Caco-2 (cell line): ENCODE data around the gene NCEH1. TPM values are rescaled to one million over a fixed set of nuclear protein-coding genes. Genes with fewer than 3 reads are reported as not detected.

Experiments
- BruUV-seq: library from RNA; stranded (reverse); fragments of 400-500 nt; replicated peaks from 2 replicates; lab custom pipeline; 2021; lab: Mats Ljungman, UMichigan
- CTCF ChIA-PET: fragments of 300-600 bp; sonication (Branson Sonifier 250); formaldehyde crosslinking; loops from one replicate; lab custom pipeline; 2022; ENCODE audit warnings: antibody characterized with exemption; lab: Charles Lee
- POLR2A ChIA-PET: fragments of 300-600 bp; sonication (Branson Sonifier 250); formaldehyde crosslinking; loops from one replicate; lab custom pipeline; 2022; ENCODE audit warnings: antibody characterized with exemption; lab: Charles Lee
- DNase-seq, 2 experiments: peaks; one replicate each; pipeline versions ENCODE4 v3.0.0 to v3.0.0-alpha.2; 2020 to 2022
- H3K27me3 ChIP-seq: replicated peaks from 2 replicates; pipeline ENCODE4 v1.6.0; 2011; ENCODE audit warnings: low read length; ENCODE audit not compliant: control insufficient read depth, insufficient read depth
- H3K36me3 ChIP-seq: 2 replicates; pipeline ENCODE4 v1.5.1; 2011; ENCODE audit warnings: low read length; ENCODE audit not compliant: control insufficient read depth, insufficient read depth
- H3K4me1 ChIP-seq: fragments of 250-450 bp; sonication (Bioruptor Pico); 2 replicates; pipeline ENCODE4 v1.5.1; 2020; ENCODE audit warnings: mild to moderate bottlenecking
- H3K4me3 ChIP-seq: 2 replicates; pipeline ENCODE4 v1.5.1; 2011; ENCODE audit warnings: low read depth, mild to moderate bottlenecking, control low read depth, low read length
- H3K9me3 ChIP-seq: fragments of 250-450 bp; sonication (Bioruptor Pico); 2 replicates; pipeline ENCODE4 v1.5.1; 2020; ENCODE audit warnings: mild to moderate bottlenecking, moderate library complexity
- H3K27ac Mint-ChIP-seq: one replicate; pipeline ENCODE4 v1.8.0; 2022; ENCODE audit warnings: mixed read lengths; ENCODE audit not compliant: unreplicated experiment
- H3K27me3 Mint-ChIP-seq: one replicate; pipeline ENCODE4 v1.8.0; 2022; ENCODE audit warnings: mixed read lengths; ENCODE audit not compliant: insufficient read depth, unreplicated experiment
- H3K36me3 Mint-ChIP-seq: one replicate; pipeline ENCODE4 v1.8.0; 2022; ENCODE audit warnings: mild to moderate bottlenecking, mixed read lengths; ENCODE audit not compliant: insufficient read depth, unreplicated experiment
- H3K4me1 Mint-ChIP-seq: one replicate; pipeline ENCODE4 v1.8.0; 2022; ENCODE audit warnings: low read depth, mixed read lengths; ENCODE audit not compliant: unreplicated experiment
- H3K4me3 Mint-ChIP-seq: one replicate; pipeline ENCODE4 v1.8.0; 2022; ENCODE audit warnings: mild to moderate bottlenecking, moderate library complexity, mixed read lengths; ENCODE audit not compliant: unreplicated experiment
- H3K9me3 Mint-ChIP-seq: one replicate; pipeline ENCODE4 v1.8.0; 2022; ENCODE audit warnings: mixed read lengths; ENCODE audit not compliant: unreplicated experiment
- CTCF ChIP-seq, 2 experiments: fragments of 200-600 bp in 1 of 2; IDR thresholded peaks; 1 replicate in 1 of 2; 2 replicates in 1 of 2; pipeline versions ENCODE4 v1.5.1 to v1.8.0; 2011 to 2022; ENCODE audit warnings: antibody characterized with exemption in 1 of 2, control low read depth in 1 of 2, inconsistent platforms in 1 of 2, low read depth in 1 of 2, low read length in 1 of 2, mild to moderate bottlenecking in 1 of 2, moderate library complexity in 1 of 2; ENCODE audit not compliant: insufficient read depth in 1 of 2, severe bottlenecking in 1 of 2, unreplicated experiment in 1 of 2
- intact Hi-C: fragments of 100-400 bp; cut with micrococcal nuclease; formaldehyde crosslinking; loops from one replicate; pipeline ENCODE4 v1.10.0; 2022; ENCODE audit not compliant: unreplicated experiment
- total RNA-seq: library from RNA; stranded (reverse); gene quantifications from 2 replicates; pipeline ENCODE4 v1.2.3, GENCODE V29; 2022

NCEH1 gene
- total RNA-seq, 1 experiment from 2014 or later, result 10.1 TPM

DNA sequence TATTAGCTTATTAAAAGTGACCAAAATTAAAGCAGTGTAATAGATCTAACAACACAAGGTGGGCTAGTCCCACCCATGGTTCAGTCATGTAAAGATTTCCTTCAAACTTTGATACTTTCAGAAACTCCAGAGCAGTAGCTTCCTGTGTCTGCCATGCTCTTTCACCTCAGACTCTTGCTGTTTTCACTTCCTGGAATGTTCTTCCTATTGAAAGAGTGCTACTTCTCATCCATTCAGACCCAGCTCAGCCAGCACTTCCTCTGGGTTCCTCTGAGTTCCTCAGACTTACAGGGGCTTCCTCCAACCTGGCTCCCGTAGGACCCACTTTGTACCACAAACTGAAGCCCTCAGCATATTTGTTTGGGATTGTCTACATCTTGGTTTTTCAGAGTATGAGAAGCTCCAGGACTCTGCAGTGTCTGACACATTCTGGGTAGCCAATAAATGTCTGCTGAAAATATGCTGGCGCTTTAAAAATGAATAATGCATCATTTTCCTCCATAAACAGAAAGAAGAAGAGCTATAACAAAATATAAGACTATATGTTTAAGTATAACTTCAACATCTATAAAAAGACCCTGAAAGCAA, 18.0 kb downstream of the NCEH1 start:
- H3K27me3 Mint-ChIP-seq, result no peaks in the 10 kb centered on the region
- H3K27ac Mint-ChIP-seq, result no peak overlapping the region
- H3K4me1 ChIP-seq, result peaks cover 35% of the 10 kb centered on the region
- peaks cover 17% of the 10 kb centered on the region for H3K4me1 Mint-ChIP-seq
- H3K36me3 ChIP-seq, result no peaks in the 10 kb centered on the region
- intact Hi-C loops, result no loop called here
- no peaks in the 10 kb centered on the region for H3K27me3 ChIP-seq
- no peaks in the 10 kb centered on the region for H3K9me3 ChIP-seq
- H3K9me3 Mint-ChIP-seq, result no peaks in the 10 kb centered on the region
- TF ChIP-seq CTCF (IDR thresholded peaks at IDR 0.05; ENCODE audit: insufficient read depth in 1 of 2, low read depth in 1 of 2, low read length in 1 of 2, severe bottlenecking in 1 of 2, unreplicated experiment in 1 of 2), result no peak
- H3K4me3 Mint-ChIP-seq, result no peak overlapping the region
- peaks cover 4% of the 10 kb centered on the region for H3K36me3 Mint-ChIP-seq
- POLR2A ChIA-PET, result no interaction called here
- no TSS peak for BruUV-seq
- CTCF ChIA-PET, result interaction anchor here (0.9 to 1.4 kb wide), 2 partner anchors 18 to 20 kb away, joined by 4 to 6 read pairs; partner anchors contain the start of gene NCEH1
- DNase-seq, result no peak
- no peak overlapping the region for H3K4me3 ChIP-seq

GRCh38 chr3:172690936-172691335, 19.9 kb downstream of the NCEH1 start:
- ChIA-PET CTCF (interaction anchor here (1.0 kb wide), 1 partner anchor 59 kb away, joined by 4 read pairs; the partner anchor contains the start of gene ECT2), POLR2A (no interaction called here)

DNA sequence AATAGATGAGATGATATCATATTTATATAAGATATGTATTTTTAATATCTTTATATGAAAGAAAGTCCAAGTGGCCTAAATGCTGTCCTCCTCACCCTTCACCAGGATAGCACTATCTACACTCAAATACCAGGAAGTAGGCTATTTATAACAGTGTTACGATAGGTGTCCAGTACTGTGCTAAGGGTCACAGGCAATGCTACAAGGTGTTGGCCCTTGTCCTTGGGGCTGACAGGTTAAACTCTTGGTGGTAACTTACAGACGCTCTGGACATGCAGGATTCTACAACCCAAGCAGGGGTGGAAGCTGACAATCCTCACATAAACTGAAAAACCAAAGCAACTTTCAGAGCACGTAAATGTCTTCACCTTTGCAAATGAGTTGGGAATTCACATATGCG, 22.3 kb downstream of the NCEH1 start:
- BruUV-seq, result no TSS peak
- no peak overlapping the region for H3K27ac Mint-ChIP-seq
- no peaks in the 10 kb centered on the region for H3K9me3 Mint-ChIP-seq
- H3K4me1 Mint-ChIP-seq, result peaks cover 28% of the 10 kb centered on the region
- ChIA-PET CTCF (interaction anchor here (1.0 kb wide), 1 partner anchor 16 kb away, joined by 4 read pairs; no protein-coding TSS in a partner anchor), POLR2A (no interaction called here)
- Histone ChIP-seq H3K4me3 (no peak overlapping the region), H3K9me3 (no peaks in the 10 kb centered on the region), H3K27me3 (no peaks in the 10 kb centered on the region), H3K4me1 (peaks cover 20% of the 10 kb centered on the region), H3K36me3 (no peaks in the 10 kb centered on the region)
- H3K27me3 Mint-ChIP-seq, result no peaks in the 10 kb centered on the region
- no peak for DNase-seq
- TF ChIP-seq CTCF (IDR thresholded peaks at IDR 0.05; ENCODE audit: insufficient read depth in 1 of 2, low read depth in 1 of 2, low read length in 1 of 2, severe bottlenecking in 1 of 2, unreplicated experiment in 1 of 2), result no peak
- H3K4me3 Mint-ChIP-seq, result no peak overlapping the region
- intact Hi-C loops, result no loop called here
- H3K36me3 Mint-ChIP-seq, result no peaks in the 10 kb centered on the region

More at GRCh38 chr3:172690936-172691335, 19.9 kb downstream of the NCEH1 start:
- no peak for DNase-seq
- H3K9me3 Mint-ChIP-seq, result no peaks in the 10 kb centered on the region
- H3K4me3 ChIP-seq, result no peak overlapping the region
- no peaks in the 10 kb centered on the region for H3K36me3 ChIP-seq
- peak overlapping the region; percentile 69 for H3K27ac Mint-ChIP-seq
- no peaks in the 10 kb centered on the region for H3K27me3 Mint-ChIP-seq
- no TSS peak for BruUV-seq
- peaks cover 21% of the 10 kb centered on the region for H3K4me1 Mint-ChIP-seq
- peaks cover 23% of the 10 kb centered on the region for H3K4me1 ChIP-seq
- no peaks in the 10 kb centered on the region for H3K27me3 ChIP-seq
- no peak overlapping the region for H3K4me3 Mint-ChIP-seq
- H3K36me3 Mint-ChIP-seq, result peaks cover 4% of the 10 kb centered on the region
- intact Hi-C loops, result no loop called here
- TF ChIP-seq CTCF (IDR thresholded peaks at IDR 0.05; ENCODE audit: insufficient read depth in 1 of 2, low read depth in 1 of 2, low read length in 1 of 2, severe bottlenecking in 1 of 2, unreplicated experiment in 1 of 2), result no peak
- H3K9me3 ChIP-seq, result no peaks in the 10 kb centered on the region
